ENCODE measurements around the gene PYCARD.
"Not testable (repeated sequence)": the region's sequence is repeated elsewhere in the genome, so short reads cannot be mapped to it uniquely, and the experiment has no call there.

PYCARD gene

DNA sequence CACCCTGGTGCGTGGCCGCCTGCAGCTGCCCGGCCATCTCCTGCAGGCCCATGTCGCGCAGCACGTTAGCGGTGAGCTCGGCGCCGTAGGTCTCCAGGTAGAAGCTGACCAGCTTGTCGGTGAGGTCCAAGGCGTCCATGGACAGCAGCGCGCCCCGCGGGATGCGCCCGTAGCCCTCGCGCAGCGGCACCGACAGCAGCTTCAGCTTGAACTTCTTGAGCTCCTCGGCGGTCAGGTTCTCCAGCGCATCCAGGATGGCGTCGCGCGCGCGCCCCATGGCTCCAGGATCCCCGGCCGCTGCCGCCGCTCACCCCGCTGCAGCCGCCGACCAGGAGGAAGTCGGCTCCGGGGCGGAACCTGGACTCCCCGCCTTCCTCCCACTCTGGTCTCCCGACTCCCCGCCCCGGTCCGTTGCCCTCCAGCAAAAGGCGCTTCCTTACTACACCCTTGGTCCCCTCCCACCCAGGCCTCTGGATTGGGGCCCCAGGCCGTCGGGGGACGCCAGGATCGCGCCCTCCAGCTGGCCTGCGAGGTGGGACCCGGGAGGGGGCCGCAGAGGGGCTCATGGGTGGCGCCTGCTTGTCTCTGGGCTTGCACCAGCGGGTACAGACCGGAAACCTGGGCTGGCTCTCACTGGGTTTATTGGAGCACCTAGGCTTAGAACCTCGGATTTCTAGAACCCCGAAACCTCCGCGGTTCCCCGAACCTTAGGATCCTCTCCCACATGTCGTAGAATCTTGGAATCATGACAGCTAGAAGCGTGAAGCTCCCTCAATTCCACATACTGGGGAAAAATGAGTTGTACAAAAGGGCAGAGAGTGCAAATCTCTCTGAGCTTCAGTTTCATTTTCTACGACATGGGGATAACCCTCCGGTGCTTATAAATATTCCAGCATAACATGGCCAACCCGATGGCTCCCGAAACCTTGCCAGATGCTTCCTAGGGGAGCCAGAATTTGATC, at the start of gene PYCARD:
Gene PYCARD (minus strand): TSS at position 347 of the 962 bp plus-strand sequence. CDS start 70 bp downstream, at position 277.
- intact Hi-C loops (cut with DNase I) = no loop called here
- DNase-seq = peak in 26 of 42 donors; percentile 13 to 61 (median 33)

GRCh38 chr16:31251435-31251834, 48.9 kb upstream of the PYCARD start:
- intact Hi-C loops (cut with DNase I) = no loop called here
- no peak for DNase-seq

DNA sequence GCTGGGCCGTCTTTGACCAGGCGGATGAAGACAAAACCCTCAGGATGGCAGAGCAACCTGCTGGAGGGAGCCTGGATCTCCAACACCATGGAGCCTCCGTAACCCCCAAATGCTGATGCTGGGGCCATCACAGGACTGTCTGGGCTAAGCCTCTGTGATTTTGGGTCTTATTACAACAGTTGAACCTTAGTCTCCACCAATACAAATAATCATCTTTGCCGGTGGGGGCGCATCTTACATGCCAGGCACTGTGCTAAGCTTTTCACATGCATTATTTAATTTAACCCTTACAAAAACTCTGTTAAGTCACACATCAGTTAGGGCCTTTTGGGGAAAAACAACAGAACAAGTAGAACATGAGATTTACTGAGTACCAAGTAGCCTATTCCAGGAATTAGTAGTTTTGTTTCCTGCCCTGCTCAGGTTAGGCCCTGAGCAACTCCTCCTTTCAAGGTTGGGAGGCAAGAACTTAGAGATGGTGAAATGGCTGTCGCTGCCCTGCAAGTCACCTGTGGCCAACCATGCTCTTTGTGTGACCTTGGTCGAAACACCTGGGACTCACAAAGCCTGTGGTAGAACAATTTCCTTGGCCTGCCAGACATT, 48.3 kb upstream of the PYCARD start:
- intact Hi-C loops (cut with DNase I) = no loop called here
- no peak for DNase-seq

DNA sequence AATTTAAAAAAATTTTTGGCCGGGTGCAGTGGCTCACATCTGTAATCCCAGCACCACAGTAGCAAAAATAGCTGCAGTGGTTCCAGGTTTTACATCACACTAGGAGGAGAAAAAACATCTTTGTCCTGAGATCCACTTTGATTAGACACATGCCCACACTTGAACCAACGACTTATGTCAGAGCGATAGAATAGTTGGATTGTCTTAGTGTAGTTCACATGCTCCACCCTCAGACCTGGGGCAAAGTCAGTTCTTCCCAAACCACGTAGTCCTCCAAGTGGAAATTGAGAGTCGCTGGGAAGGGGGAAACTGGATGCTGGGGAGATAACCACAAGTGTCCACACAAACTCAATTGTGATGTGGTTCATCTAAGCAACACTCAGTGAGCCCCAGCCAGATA, 45.8 kb upstream of the PYCARD start:
- intact Hi-C loops (cut with DNase I) = no loop called here

GRCh38 chr16:31246296-31246695, 43.7 kb upstream of the PYCARD start:
- no peak for DNase-seq
- intact Hi-C loops (cut with DNase I) = no loop called here

More for the DNA sequence above, 45.8 kb upstream of the PYCARD start:
- no peak for DNase-seq

GRCh38 chr16:31245598-31245997, 43.0 kb upstream of the PYCARD start:
- intact Hi-C loops (cut with DNase I); DNase-seq: not testable (repeated sequence)

DNA sequence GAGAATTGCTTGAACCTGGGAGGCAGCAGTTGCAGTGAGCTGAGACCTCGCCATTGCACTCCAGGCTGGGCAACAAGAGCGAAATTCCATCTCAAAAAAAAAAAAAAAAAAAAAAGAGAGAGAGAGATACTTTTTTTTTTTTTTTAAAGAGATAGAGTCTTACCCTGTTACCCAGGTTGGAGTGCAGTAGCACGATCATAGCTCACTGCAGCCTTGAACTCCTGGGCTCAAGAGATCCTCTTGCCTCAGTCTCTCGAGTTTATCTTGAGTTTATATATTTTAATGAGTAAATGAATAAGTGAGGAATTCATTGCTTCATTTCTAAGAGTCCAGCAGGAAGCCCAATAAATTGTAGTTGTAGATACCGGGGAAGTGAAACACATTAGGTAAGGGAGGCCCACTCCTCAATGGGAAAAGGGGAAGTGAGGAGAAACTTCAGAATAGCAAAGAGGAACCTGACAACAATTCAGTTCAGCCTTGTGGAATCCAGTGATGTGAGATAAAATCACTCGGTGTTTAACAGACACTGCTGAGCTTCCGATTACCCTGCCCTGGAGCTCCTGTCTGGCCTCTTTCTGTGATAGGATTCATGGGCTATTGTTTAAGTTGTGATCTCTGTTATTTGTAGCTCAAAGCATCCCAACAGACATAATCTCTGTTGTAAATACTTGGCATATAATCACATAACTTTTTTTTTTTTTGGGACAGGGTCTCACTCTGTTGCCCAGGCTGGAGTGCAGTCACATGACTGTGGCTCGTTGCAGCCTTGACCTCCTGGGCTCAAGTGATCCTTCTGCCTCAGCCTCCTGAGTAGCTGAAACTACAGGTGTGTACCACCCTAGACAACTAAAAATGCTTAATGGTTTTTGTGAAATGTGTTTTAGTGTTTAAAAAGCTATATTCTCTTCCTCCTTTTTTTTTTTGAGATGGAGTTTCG, 41.4 kb upstream of the PYCARD start:
- DNase-seq = peak in 1 of 42 donors; percentile 11
- intact Hi-C loops (cut with DNase I) = no loop called here

- intact Hi-C loops (cut with DNase I) = no loop called here
- DNase-seq = no peak
Observed at GRCh38 chr16:31242206-31242605, 39.6 kb upstream of the PYCARD start.

DNA sequence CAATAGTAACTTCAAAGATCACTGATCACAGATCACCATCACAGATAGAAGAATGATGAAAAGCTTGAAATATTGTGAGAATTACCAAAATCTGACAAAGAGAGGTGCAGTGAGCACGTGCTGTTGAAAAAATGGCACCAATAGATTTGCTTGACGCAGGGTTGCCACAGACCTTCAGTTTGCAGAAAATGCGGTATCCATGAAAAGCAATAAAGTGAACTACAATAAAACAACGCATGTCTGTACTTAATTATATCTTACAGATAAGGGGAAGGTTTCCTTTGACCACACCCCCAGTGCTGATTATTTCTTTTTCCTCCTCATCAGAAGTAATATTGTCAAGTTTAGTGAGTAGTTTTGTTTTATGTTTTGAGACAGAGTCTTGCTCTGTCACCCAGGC, 35.5 kb upstream of the PYCARD start:
- intact Hi-C loops (cut with DNase I) = no loop called here
- DNase-seq = no peak

DNA sequence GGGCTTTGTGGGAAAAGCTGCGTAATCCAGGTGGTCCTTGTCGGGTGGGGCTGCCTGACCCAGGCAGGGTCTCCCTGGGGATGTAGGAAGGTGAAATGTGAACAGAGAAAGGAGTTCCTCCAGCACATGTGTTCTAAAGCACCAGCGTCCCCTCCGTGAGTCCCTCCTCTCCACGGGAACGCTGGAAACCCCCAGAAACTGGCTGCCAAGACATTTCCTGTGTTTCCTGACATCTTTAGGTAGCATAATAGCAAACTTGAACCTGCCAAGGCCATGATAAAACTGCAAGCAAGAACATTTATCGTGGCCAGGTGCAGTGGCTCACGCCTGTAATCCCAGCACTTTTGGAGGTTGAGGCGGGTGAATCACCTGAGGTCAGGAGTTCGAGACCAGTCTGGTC, 26.9 kb upstream of the PYCARD start:
- intact Hi-C loops (cut with DNase I) = no loop called here
- DNase-seq = no peak

DNA sequence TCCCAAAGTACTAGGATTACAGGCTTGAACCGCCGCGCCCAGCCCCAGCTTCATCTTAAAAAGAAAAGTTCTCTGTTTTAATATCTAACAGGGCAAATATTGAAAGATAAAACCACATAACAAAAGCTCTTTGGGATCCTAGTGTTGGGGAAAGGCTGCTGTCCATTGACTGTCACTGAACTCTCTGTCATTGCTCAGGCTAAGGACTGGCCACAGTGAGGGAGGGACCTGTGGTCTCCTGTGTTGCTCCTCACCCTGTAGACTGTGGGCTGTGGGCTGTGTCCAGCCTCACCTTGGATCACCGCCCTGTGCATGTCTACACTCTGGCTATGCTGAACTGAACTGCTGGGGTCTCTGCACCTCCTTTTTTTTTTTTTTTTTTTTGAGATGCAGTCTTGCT, 25.6 kb upstream of the PYCARD start:
- DNase-seq = no peak
- intact Hi-C loops (cut with DNase I) = no loop called here

DNA sequence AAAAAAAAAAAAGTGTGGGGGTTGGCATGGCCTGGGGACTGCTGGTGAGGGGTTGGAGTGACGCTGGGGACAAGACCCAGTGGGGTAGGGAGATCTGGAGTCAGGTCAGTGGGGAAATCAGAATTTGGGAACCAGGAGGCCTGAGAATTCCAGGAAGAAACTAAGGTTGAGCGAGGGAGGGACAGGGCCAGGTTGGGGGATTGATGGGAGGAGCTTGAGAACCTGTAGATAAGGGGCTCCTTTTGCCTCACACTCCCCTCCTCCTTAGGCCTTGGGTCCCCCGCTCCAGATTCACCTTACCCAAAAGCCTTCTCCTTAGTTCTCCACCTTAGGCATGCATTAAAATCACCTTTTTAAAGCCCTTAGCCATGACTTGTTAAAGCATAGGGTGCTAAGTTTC, 22.6 kb upstream of the PYCARD start:
- DNase-seq = no peak
- intact Hi-C loops (cut with DNase I) = no loop called here

- DNase-seq = no peak
- intact Hi-C loops (cut with DNase I) = no loop called here
Observed at GRCh38 chr16:31224092-31224955, 21.8 kb upstream of the PYCARD start.

DNA sequence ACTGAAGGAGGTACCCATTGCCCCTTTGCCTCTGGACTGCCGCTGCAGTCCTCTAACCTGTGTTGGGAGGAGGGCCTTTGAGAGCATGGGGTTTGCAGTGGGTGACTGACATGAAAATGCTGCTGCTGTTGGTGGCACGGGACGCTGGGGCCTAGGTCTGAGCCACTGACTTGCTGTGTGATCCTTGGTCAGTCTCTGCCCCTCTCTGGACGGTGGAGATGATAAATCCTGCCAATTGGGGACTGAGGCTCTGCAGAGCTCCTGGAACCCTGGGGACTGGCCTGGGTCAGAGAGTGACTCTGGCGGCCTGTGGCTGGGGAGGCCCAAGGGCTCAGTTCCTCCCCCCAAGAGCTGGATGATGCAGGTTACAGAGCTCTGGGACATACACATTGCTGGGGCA, 20.5 kb upstream of the PYCARD start:
- intact Hi-C loops (cut with DNase I) = no loop called here
- no peak for DNase-seq

DNA sequence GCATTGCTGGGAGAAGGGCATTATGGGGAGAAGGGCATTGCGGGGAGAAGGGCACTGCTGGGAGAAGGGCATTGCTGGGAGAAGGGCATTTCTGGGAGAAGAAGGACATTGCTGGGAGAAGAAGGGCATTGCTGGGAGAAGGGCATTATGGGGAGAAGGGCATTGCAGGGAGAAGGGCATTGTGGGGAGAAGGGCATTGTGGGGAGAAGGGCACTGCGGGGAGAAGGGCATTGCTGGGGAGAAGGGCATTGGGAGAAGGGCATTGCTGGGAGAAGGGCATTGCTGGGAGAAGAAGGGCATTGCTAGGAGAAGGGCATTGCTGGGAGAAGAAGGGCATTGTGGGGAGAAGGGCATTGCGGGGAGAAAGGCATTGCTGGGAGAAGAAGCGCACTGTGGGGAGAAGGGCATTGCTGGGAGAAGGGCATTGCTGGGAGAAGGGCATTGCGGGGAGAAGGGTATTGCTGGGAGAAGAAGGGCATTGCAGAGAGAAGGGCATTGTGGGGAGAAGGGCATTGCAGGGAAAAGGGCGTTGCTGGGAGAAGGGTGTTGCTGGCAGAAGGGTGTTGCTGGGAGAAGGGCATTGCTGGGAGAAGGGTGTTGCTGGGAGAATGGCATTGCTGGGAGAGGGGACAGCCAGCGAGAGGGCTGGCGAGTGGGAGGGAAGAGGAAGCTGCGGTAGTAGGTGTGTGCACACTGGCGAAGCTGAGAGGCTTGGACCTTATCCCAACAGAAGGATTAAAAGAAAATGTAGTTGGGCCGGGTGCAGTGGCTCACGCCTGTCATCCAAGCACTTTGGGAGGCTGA, 19.0 kb upstream of the PYCARD start:
- no peak for DNase-seq
- intact Hi-C loops (cut with DNase I) = no loop called here

- no peak for DNase-seq
Observed at GRCh38 chr16:31219154-31219741, 16.7 kb upstream of the PYCARD start.

GRCh38 chr16:31217136-31217530, 14.6 kb upstream of the PYCARD start:
- intact Hi-C loops (cut with DNase I) = no loop called here
- no peak for DNase-seq

More at GRCh38 chr16:31219154-31219741, 16.7 kb upstream of the PYCARD start:
- intact Hi-C loops (cut with DNase I) = no loop called here

Data from head of caudate nucleus (tissue), 42 donors.